ENCODE measurements around the gene PPP1CA. TPM values are rescaled to one million over a fixed set of nuclear protein-coding genes. Genes with fewer than 3 reads are reported as not detected.

The PPP1CA gene
- total RNA-seq, 3 donors from 2014 or later (not counting 1 experiment from before 2014, with no cell fraction given), result 222 to 245 (median 233) TPM

- H3K36me3 ChIP-seq (ENCODE audit: control insufficient read depth, insufficient read depth, low read length), result peaks cover 35% of the 10 kb centered on the region
- H3K9me3 ChIP-seq (ENCODE audit: control insufficient read depth, insufficient read depth, low read length), result no peaks in the 10 kb centered on the region
- peak overlapping the region; percentile 45 for H3K4me3 Mint-ChIP-seq
- no peak for TF ChIP-seq CTCF (IDR thresholded peaks at IDR 0.05)
- ATAC-seq, result no peak
- peak overlapping the region; percentile 88 to 92 for H3K27ac Mint-ChIP-seq
- no peak overlapping the region for H3K4me3 ChIP-seq (ENCODE audit: low read length)
- no peaks in the 10 kb centered on the region for H3K27me3 ChIP-seq (ENCODE audit: control insufficient read depth, insufficient read depth, low read length)
- H3K36me3 Mint-ChIP-seq, result no peaks in the 10 kb centered on the region
- peaks cover 43 to 57% of the 10 kb centered on the region in 2 donors for H3K4me1 Mint-ChIP-seq
- no peaks in the 10 kb centered on the region for H3K27me3 Mint-ChIP-seq (ENCODE audit: low read depth in 2 of 2)
- intact Hi-C loops (cut with micrococcal nuclease), result no loop called here
- 76% methylated on average over 21 of the region's 22 CpGs for WGBS (ENCODE audit: insufficient coverage)
- peak overlapping the region; percentile 86 for H3K27ac ChIP-seq (ENCODE audit: low read length)
- no peaks in the 10 kb centered on the region for H3K9me3 Mint-ChIP-seq
- peak in 1 of 2 donors; percentile 13 for DNase-seq
- H3K4me1 ChIP-seq (ENCODE audit: control insufficient read depth, insufficient read depth, low read length), result peaks cover 67% of the 10 kb centered on the region
These were observed 31.1 kb upstream of the PPP1CA start for GRCh38 chr11:67432655-67433349.

- intact Hi-C loops (cut with micrococcal nuclease), result no loop called here
- Mint-ChIP-seq H3K4me1 (peaks cover 42 to 52% of the 10 kb centered on the region in 2 donors), H3K27me3 (ENCODE audit: low read depth in 2 of 2) (no peaks in the 10 kb centered on the region), H3K9me3 (no peaks in the 10 kb centered on the region), H3K36me3 (no peaks in the 10 kb centered on the region), H3K27ac (peak overlapping the region; percentile 88 to 92), H3K4me3 (peak overlapping the region; percentile 70)
- WGBS (ENCODE audit: insufficient coverage), result 94% methylated on average over 16 of the region's 24 CpGs
- Histone ChIP-seq H3K27me3 (ENCODE audit: control insufficient read depth, insufficient read depth, low read length) (no peaks in the 10 kb centered on the region), H3K27ac (ENCODE audit: low read length) (peak overlapping the region; percentile 12), H3K36me3 (ENCODE audit: control insufficient read depth, insufficient read depth, low read length) (peaks cover 35% of the 10 kb centered on the region), H3K9me3 (ENCODE audit: control insufficient read depth, insufficient read depth, low read length) (no peaks in the 10 kb centered on the region), H3K4me1 (ENCODE audit: control insufficient read depth, insufficient read depth, low read length) (peaks cover 72% of the 10 kb centered on the region), H3K4me3 (ENCODE audit: low read length) (no peak overlapping the region)
- no peak for DNase-seq
- ATAC-seq, result no peak
- no peak for TF ChIP-seq CTCF (IDR thresholded peaks at IDR 0.05)
These were observed 29.9 kb upstream of the PPP1CA start for GRCh38 chr11:67431346-67432249.

GRCh38 chr11:67429722-67430121, 28.1 kb upstream of the PPP1CA start:
- H3K4me1 Mint-ChIP-seq, result peaks cover 36 to 39% of the 10 kb centered on the region in 2 donors
- no peaks in the 10 kb centered on the region for H3K36me3 Mint-ChIP-seq
- Histone ChIP-seq H3K27ac (ENCODE audit: low read length) (no peak overlapping the region), H3K27me3 (ENCODE audit: control insufficient read depth, insufficient read depth, low read length) (no peaks in the 10 kb centered on the region), H3K4me3 (ENCODE audit: low read length) (no peak overlapping the region), H3K36me3 (ENCODE audit: control insufficient read depth, insufficient read depth, low read length) (peaks cover 24% of the 10 kb centered on the region), H3K4me1 (ENCODE audit: control insufficient read depth, insufficient read depth, low read length) (peaks cover 55% of the 10 kb centered on the region), H3K9me3 (ENCODE audit: control insufficient read depth, insufficient read depth, low read length) (no peaks in the 10 kb centered on the region)
- DNase-seq, result no peak
- H3K27ac Mint-ChIP-seq, result peak overlapping the region in 1 of 2 donors; percentile 53
- no peak for ATAC-seq
- H3K27me3 Mint-ChIP-seq (ENCODE audit: low read depth in 2 of 2), result no peaks in the 10 kb centered on the region
- 95% methylated on average over 11 of the region's 11 CpGs for WGBS (ENCODE audit: insufficient coverage)
- intact Hi-C loops (cut with micrococcal nuclease), result loop anchor here (5.0 kb wide), 1 partner anchor 33 kb away; no protein-coding TSS in a partner anchor
- H3K4me3 Mint-ChIP-seq, result peak overlapping the region; percentile 58
- no peaks in the 10 kb centered on the region for H3K9me3 Mint-ChIP-seq
- TF ChIP-seq CTCF (IDR thresholded peaks at IDR 0.05), result no peak
